Activated T-cell treated with anti-CD3 and anti-CD28 coated beads, Interleukin-2, amount 50 U/mL, for 1 hour (primary cell): ENCODE results near the gene SLCO1C1.

Experiments used
- DNase-seq: peaks from one replicate; pipeline ENCODE4 v3.0.0-alpha.2; 2020

Gene SLCO1C1

GRCh38 chr12:20800160-20800559 is 105.0 kb downstream of the SLCO1C1 start:
- DNase-seq, result no peak

DNA sequence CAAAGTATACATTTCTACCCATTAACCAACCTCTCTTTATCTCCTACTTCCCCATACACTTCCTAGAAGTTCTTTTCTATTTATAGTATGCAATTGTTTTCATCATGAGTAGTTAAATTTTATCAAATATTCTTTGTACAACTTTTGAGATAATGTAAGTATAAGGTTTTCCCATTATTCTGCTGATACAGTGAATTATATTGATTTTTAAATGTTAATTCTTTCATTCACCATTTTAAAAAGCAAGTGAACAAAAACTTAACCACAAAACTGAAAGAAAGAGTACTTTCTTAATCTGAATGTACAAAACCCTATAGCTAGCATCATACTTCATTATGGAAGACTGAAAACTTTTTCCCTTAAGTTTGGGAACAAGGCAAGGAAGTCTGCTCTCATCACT is 105.9 kb downstream of the SLCO1C1 start:
- no peak for DNase-seq
